Fibroblast of the aortic adventitia (primary cell): ENCODE measurements around the gene COG8. TPM values are rescaled to one million over a fixed set of nuclear protein-coding genes. Genes with fewer than 3 reads are reported as not detected.

Source experiments
- DNase-seq: peaks from one replicate; pipeline ENCODE4 v3.0.0-alpha.2; 2010; ENCODE audit warnings: low read depth
- H3K4me3 ChIP-seq: 2 replicates; pipeline ENCODE4 v1.5.1; 2011; ENCODE audit warnings: low read depth, mild to moderate bottlenecking, control low read depth, low read length, moderate library complexity
- total RNA-seq: library from RNA; depleted of rRNA; stranded (reverse); fragments of >200 nt; gene quantifications from 2 replicates; pipeline ENCODE4 v1.2.3, GENCODE V29; 2012; ENCODE audit warnings: low replicate concordance
- TF ChIP-seq, protein P1 (sequence below): IDR thresholded peaks from 2 replicates; pipeline ENCODE4 v1.5.1; 2011; ENCODE audit warnings: mild to moderate bottlenecking, low read length, control low read depth, inconsistent platforms; ENCODE audit not compliant: insufficient read depth

The COG8 gene
- total RNA-seq, result 19.7 and 51.5 TPM in 2 replicates

DNA sequence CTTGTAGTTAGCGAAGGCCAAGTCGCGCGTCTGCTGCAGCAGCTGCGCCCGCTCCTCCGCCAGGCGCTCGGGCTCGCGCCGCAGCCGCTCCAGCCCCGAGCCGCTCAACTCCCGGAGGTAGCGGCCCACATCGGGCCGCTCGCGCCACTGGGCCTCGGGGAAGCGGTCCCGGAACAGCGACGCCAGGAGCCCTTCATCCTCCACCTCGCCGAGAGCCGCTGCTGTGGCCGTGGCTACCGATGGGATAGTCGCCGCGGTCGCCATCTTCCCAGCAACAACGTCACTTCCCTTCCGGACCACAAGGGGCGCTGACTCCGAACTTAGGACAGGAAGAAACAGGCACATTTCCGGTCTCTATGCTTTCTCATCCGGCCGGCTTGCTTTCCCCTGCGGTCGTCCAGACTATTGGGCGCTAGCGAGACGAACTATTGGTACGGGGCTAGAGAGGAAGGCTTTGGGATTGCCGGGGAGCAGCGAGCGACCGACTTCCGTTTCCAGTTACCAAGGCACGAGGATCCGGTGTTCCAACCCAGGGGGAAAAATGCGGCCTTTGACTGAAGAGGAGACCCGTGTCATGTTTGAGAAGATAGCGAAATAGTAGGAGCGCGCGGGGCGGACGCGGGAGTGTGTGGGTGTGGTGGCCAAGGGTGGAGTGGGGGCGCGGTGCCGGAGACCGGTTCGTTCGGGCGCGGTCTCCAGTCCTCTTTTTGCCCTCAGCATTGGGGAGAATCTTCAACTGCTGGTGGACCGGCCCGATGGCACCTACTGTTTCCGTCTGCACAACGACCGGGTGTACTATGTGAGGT, at the start of gene COG8, which contains the start of gene NIP7:
TSS of gene COG8 (minus strand) at position 276 of the 806 bp plus-strand sequence. CDS start at position 264, 12 bp downstream.
TSS of gene NIP7 (plus strand) at position 484 of the 806 bp plus-strand sequence. CDS start at position 542, 58 bp downstream.
- H3K4me3 ChIP-seq, result peak within 1 kb of the TSS; percentile 92
- TF ChIP-seq, protein P1, sequence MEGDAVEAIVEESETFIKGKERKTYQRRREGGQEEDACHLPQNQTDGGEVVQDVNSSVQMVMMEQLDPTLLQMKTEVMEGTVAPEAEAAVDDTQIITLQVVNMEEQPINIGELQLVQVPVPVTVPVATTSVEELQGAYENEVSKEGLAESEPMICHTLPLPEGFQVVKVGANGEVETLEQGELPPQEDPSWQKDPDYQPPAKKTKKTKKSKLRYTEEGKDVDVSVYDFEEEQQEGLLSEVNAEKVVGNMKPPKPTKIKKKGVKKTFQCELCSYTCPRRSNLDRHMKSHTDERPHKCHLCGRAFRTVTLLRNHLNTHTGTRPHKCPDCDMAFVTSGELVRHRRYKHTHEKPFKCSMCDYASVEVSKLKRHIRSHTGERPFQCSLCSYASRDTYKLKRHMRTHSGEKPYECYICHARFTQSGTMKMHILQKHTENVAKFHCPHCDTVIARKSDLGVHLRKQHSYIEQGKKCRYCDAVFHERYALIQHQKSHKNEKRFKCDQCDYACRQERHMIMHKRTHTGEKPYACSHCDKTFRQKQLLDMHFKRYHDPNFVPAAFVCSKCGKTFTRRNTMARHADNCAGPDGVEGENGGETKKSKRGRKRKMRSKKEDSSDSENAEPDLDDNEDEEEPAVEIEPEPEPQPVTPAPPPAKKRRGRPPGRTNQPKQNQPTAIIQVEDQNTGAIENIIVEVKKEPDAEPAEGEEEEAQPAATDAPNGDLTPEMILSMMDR, result peak; percentile 83
- peak; percentile 99 for DNase-seq

DNA sequence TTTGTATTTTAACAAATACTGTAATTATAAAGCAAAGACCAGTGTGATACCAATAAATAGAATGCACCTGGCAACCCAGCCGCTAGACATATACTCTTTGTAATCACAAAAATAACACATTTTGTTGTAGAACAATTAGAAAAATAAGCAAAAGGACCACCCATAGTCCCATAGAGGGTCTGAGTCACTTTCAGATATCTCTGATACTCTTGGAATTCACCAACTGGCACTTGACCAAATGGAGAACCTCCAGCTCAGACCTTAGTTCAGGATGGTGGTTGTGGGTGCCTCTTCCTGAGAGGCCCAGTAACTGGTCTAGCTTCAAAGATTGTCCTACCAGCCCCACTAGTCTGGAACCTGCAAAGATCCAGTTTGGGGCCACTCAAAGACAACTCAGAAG, 47.2 kb upstream of the COG8 start:
- peak; percentile 50 for DNase-seq
- TF ChIP-seq, protein P1, result no peak
- H3K4me3 ChIP-seq, result no peak overlapping the region

DNA sequence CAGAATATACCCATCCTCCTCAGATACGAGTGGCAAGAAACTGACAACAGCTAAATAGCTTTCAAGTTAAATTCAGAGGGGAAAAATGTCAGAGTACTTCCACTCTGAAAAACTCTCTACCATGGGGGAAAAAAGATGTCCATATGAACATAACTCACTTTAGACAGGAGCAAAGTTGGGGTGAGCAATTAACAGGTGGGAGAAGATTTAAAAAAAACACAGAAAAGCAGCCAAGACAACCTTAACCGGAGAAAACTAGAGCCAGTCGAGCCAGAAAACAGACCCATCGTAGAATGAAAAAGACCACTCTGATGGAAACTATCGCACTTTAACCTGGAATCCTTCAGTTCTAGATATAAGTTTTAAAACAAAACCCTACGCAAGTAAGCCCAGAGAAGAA, 45.6 kb upstream of the COG8 start:
- TF ChIP-seq, protein P1, result no peak
- DNase-seq, result no peak
- H3K4me3 ChIP-seq, result peak overlapping the region; percentile 75

- H3K4me3 ChIP-seq, result no peak overlapping the region
- TF ChIP-seq, protein P1, result no peak
- DNase-seq, result no peak
Measured at GRCh38 chr16:69382421-69382820, 43.1 kb upstream of the COG8 start.

GRCh38 chr16:69381231-69381630, 41.9 kb upstream of the COG8 start:
- TF ChIP-seq, protein P1, result no peak
- no peak for DNase-seq
- H3K4me3 ChIP-seq, result no peak overlapping the region

GRCh38 chr16:69378760-69379159, 39.4 kb upstream of the COG8 start:
- TF ChIP-seq, protein P1, result no peak
- DNase-seq, result peak; percentile 53
- H3K4me3 ChIP-seq, result no peak overlapping the region

GRCh38 chr16:69378036-69378435, 38.7 kb upstream of the COG8 start:
- TF ChIP-seq, protein P1, result no peak
- no peak for DNase-seq
- no peak overlapping the region for H3K4me3 ChIP-seq
